NOMO-1 treated with DMSO at 0.1 percent for 48 hours (cell line): ENCODE data around the gene OGA.

Experiments used
- DNase-seq: peaks from one replicate; lab custom pipeline; 2025; ENCODE audit not compliant: unreplicated experiment; lab: John Stamatoyannopoulos, UW

The OGA gene

DNA sequence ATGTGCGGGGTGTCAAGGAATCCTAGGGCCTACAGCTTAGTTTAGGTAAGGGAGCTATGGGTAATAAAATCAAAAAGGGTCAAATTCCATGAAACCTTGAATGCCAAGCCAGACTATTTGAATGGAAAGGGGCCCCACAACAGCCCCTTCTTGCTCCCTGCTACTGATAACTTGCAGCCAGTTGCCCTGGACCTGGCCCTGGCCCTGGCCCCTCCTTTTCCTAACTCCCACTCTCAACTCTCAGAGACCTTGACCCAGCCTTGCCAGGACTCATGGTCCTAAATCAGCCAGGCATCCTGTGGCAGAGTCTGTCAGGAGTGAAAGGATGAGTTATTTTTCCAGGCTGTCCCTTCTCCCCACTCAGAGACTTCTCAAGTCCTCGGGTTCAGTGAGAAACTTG is 19.5 kb upstream of the OGA start:
- no peak for DNase-seq

DNA sequence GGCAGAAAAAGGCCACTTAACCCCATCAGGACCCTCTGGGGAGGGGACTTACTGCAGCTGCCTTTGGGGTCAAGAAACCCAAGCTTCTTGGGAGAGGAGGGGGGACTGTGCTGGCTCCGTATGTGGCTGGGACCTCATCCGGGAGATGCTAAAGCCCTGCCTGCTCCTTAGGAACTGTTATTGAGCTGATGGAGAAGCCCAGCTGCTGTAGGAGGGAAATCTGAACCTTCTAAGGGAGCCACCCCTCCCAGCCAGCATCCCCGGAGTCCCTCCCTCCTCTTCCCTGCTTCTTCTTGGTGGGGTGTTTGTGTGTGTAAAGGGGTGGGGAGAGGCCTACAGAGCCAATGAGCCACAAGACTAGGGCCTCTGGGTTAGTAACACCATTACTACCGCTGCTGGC is 17.1 kb upstream of the OGA start:
- DNase-seq, result no peak

DNA sequence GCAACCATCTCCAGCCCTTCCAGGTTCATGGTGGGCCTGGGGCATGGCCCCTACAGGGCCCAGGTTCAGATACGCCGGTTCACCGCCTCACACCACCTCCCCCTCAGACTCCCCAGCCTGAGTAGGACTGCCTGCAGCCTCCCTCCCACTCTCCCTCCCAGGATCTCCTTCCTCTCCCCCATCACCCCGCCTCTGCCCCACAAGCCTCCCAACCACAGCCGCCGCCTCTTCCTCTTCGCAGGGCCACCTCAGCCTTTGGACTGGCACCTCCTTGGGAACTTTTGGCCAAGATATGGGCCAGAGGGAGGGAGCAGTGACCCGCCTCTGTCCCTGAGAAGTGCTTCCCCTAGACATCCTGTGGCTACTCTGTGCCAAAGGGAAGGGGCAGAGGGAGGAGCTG is 16.1 kb upstream of the OGA start:
- peak; percentile 29 for DNase-seq

DNA sequence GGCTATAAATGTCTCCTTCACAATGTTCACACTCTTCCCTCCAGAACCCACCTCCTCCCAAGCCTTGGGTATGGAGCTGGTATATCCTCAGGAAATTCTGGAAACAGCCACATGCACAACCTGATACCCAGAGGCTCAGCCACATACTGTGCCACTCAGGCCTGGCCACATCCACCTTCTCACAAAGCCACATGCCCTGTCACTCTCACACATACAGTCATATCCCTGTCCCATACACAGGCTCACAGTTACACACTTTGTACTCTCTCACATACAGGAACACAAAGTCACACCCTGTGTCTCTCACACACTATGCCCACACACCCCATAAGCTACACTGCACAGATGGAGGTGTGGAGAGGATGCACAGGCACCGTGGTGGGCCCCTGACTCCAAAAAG is 15.2 kb upstream of the OGA start:
- DNase-seq, result no peak

DNA sequence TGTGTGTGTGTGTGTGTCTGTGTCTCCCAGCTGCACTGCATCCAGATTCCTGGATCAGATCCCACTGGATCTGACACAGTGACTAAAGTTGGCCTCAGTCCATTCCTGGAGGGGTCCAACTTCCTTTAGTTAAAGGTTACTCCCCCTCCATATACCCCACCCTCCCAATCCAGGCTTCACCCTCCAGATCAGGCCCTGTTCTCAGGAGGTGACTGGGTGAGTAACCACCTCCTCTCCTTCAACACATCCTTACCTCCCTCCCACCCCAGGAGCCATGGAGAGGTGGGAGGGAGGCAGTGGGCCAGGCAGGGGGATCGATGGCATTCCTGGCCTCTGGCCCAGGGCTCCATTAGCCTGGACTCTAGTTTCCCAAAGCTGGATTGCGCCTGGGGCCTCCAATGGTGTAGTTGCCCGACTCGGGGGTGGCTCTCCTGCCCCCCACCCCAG is 14.1 kb upstream of the OGA start:
- no peak for DNase-seq

DNA sequence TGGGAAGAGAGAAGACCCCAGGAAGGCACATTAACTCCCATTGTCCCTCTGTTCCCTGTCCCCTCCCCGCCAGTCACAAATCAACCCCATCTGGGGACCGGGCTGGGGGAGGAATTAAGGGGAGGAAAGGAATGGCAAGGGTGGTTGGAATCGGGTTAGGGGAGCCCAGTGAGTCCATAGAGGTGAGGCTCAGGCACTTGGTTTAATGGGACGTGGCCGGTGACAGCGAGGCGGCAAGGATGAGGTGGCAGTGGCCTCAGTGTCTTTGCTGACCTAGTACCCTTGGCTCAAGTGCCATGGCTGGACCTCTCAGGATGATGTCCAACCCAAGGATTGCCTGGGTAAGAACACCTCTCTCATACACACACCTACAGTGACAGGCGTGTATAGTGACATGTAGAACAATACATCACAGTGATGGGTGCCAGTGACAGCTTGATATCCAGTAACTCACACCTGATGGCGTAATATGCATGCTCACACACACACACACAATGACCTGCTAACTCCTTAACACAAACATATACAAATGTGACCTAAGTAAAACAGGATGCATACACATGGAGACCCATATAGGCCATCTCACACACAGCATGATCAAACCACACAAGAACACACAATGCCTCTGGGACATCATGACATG is 13.0 kb upstream of the OGA start:
- DNase-seq, result no peak

DNA sequence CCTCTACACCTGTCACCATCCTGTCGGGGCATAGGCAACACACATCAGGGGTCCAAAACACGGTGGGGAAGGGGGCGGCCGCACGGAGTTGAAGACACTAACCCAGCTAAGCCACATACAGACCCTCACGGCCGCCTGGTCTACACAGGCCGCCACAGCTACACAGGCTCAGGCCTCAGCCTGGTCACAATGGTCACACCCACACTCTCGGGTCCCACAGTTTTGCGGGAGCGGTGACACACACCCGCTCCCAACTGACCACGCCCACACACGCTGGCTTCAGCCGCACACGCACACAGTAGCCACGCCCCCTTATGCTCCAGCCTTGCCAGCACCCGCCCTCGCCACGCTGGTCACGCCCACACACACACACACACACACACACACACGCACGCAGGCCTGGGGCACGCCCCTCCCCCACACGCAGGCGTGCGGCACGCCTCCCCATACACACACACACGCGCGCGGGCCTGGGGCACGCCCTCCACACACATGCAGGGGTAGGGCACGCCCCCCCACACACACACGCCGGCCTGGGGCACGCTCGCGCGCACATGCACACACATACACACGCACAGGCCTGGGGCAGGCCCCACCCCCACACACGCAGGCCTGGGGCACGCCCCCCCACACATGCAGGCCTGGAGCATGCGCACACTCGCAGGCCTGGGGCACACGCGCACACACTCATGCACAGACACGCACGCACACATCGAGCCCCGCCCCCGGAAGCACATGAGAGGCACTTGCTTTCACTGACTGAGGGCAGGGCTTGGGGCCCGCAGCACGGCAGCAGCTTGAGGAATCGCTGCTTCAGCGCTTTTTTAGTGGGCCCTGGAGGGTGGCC is 12.3 kb upstream of the OGA start:
- DNase-seq, result peak; percentile 82

DNA sequence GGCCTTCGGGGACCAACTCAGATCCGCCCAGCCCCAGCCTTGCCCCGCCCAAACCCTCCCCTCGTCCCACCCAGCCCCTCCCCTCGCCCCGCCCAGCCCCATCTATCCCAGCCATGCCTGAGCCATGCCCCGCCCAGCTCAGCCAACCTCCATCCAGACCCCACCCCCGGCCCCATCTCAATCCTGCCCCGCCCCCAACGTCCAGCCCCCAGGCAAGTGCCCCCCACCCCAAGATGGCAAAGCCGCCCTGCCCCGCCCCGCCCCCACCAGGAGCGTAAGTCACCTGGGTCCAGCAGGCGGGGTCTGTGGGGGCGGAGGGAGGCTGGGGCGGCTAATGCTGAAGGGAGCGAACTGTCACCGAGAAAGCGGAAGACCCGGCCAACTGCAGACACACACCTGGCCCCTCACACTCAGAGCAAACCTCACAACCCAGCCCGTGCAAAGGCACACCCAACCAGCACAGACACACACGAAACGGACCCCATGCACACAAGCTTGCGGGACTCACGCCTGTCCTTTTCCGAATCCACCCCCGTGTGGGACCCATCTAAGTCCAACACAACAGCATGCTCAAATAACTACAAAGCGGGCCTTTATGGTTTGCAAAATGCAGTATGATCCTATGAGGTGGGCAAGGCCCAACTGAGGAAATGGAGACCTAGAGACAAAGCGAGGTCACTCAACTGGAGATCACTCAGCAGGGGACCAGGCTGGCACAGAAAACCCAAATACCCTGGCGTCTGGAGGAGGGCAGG is 11.5 kb upstream of the OGA start:
- no peak for DNase-seq

DNA sequence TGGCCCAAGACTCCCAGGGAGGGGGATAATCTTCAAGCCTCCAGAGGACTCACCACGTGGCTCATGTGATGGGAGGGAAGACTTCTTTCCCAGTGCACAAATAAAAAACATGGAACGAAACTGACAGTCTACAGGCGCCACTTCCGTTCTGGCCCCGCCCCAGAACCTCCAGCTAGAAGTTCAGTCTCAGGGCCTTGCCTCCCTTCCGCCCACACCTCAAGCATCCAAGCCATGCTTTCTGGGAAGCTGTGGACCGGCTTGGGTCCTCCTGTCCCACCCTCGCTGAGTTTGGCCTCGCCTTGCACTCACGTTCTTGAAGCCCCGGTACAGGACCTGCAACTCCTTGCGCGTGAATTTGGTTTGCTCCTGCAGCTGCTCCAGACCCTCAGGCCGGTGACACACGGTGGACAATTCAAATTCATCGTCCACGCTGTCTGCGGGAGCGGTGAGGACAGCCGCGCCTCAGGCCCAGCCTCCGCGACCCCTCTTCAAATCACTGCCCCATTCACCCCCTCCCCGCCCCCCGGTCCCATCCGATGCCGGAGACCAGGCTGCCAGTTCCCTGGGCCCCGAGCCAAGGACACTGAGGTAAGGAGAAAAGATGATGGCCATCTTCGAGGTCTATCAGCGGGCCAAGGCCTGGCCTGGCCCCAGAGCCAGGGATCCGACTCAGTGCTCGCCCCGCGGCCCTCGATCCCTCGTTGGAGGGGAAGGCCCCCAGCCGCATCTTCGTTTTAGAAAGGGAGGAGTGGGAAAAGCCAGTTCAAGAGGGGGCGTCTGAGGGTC is 10.7 kb upstream of the OGA start:
- DNase-seq, result no peak

DNA sequence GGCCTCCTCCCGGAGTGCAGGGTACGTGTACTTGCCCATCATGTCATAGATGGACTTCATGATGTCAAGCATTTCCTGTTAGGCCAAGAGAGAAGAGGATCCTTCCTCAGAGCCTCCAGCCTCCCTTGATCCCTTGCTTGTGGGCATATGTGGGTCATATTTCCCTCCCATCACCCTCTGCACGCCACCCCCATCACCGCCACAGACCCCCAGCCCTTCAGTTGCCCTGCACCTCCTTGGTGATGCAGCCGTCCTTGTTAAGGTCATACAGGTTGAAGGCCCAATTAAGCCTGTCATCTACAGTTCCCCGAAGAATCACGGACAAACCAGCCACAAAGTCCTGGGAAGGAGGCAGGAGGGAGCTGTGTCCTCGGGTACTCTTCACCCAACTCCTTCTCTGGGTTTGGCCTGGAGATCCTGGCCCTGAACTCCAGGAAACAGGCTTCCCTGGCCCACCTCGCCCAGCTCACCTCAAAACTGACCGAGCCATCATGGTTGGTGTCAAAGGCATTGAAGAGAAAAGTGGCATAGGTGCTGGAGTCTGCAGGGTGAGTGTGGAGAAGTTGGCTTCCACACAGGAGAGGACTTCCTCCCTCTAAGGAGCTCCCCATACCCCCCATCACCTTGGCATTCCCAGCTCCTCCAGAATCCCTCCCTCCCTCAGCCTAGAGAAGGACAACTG is 9.8 kb upstream of the OGA start:
- no peak for DNase-seq

DNA sequence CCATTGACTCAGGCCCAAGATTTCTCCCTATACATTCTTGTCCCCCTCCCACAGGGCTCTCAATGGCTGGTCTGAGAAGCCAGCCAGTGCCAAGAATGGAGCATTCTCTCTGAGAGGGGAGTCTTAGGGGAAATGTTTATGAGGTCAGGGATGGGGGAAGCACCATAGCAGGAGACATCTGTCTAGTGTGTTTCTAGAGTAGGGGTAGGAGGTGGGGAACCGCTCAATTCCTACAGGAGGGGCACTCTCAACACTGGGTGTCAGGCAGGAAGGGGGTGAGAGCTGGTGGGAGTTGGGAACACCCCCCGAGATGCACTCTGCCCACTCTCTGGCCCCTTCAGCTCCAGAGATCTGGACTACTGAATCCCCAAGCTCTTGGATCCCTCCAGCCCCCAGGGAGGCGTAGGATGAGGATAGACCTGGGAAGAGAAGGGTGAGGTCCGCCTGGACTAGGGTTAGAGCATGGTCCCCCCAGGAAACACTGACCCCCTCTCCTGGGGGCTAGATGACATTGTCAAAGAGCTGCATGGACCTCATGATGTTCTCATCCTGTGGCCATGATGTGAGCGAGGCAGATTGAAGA is 8.7 kb upstream of the OGA start:
- no peak for DNase-seq

DNA sequence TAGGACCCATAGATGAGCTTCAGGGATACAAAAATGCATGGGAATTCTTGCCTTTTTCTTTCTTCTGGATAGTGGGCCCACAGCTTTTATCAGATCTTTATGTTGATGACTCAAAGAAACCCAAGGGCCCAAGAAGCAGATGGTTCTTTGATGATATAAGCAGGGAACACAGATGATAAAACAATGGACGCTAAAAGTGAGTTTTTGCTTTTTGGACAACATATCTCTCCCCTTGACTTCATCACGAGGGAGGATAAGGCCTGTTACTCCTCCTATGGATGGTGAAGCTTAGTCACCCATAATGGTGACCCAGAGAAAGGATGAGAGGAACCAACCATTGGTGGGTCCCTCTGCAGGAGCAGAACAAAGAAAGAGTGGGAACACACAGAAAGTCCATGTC is 6.5 kb upstream of the OGA start:
- no peak for DNase-seq

DNA sequence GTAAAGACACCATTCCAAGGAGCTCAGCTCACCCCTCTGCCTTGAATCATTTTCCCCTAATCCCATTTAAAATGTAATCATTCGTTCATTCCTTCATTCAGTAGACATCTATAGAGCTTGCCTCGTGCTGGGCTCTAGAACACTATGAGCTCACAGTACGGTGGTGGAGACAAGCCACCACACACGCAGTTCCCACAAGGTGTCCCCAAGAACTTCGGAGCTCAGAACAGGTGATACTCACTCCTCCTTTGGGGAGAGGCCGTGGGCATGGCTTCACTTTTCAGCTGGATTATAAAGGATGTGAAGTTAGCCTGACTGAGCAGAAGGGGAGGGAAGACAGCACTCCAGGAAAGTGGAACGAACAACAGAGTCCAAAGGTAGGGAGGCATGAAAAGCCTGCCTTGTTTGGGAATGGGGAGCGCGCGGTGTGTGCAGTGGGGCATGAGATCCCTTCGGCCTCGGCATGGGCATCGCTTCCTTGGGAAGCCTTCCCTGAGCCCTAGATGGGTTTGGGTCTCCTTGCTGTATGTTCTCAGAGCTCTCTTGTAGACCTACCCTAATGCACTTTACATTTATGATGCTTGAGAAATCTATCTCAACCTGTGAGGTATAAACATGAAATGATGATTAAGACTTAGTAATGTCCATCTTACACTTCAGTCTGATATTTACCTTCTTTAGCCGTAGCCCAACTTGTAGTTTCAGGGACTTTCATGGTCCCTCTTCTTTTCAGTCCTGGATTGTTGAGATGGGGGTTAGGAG is 809 bp upstream of the OGA start:
- no peak for DNase-seq

DNA sequence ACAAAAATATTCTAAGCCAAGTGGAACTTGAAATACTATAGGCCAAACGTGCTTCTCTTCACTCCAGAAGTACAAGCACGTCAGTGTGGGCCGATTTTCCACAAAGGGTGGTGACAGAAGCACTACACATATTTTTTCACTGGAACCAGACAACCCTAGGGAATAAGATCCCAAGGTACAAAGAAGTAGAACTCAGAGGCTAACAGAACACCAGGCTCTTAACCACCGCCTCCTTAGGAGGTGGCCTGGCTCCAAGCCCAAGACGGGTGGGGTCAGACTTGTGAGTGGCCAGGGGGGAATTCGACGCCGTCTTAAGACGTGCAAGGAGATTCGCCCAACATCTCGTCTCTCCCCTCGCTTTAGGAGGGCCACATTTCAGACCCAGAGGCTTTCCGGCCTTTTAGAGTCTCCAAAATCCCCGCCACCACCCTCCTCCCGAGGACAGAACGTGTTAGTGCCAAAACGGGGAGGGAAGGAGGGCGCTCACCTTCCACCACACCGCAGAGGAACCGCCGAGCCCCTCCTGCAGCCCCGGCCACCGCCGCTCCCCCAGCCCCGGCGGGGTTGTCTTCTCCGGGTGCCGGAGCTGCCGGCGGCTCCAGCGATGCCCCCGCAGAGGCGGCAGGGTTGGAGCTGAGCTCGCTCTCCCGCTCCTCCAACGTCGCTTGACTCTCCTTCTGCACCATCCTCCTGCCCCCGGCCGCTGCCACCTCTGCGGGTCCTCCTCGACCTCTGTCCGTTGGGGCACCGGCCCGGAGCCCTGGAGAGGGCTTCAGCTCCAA is 716 bp downstream of the OGA start:
- peak; percentile 59 for DNase-seq

DNA sequence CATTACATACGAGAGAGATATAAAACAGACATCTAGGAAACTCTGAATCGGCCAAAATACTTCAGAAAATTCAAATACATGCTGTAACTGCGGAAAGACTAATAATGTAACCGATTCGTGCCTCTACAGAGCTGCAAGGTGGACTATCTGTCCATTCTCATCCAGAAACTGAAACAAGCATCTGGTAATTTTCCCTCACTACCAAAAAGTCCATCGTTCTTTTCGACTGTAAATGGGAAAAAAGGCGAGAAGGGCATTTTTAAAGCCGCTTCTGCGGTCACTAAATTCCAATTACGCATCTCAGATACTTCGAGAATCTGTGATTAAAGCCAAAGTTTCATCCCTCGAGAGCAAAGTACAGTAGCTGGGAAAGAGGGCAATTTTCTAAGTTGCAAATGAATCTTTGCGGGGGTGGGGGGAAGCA is 1.3 kb downstream of the OGA start:
- DNase-seq, result no peak

DNA sequence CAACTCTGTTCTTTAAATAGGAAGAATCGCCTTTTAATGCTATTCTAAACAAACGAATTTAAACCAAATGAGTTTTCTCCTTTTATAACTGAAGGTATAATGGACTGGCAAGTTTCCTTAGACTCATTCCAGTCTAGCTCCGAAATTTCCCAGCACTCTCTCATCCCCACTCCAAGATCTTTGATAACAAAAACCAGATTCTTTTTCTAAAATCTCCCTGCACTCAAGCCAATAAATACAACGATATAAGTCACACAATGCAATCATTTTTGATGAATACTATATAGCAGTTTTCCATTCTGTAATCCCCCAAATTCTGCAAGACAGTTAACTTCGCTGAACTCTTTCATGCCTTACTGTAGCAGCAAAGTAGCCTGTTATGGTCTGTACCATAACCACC is 1.9 kb downstream of the OGA start:
- DNase-seq, result no peak

DNA sequence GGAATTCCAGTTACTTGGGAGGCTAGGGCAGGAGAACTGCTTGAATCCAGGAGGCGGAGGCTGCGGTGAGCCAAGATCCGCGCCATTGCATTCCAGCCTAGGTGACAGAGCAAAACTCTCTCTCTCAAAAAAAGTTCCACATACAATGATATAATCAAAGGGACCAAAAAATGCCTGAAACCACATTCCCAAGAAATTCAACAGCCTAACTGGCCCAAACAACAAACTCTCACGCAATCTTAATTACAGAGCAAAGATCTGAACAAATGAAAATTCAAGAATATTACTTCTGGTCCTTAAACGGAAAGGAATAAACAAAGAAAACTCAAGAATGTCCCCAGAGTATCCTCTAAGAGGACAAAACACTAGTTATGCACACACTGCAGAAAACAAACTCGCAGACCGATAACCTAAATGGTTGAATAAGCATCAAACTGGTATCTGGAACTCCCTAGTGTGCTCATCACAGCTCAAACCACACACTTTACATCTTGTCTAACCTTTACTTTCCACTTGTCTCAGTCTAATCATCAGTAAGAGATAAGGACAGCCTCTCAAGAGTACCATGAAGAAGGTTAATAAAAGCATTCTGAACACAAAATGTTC is 3.7 kb downstream of the OGA start:
- DNase-seq, result no peak

DNA sequence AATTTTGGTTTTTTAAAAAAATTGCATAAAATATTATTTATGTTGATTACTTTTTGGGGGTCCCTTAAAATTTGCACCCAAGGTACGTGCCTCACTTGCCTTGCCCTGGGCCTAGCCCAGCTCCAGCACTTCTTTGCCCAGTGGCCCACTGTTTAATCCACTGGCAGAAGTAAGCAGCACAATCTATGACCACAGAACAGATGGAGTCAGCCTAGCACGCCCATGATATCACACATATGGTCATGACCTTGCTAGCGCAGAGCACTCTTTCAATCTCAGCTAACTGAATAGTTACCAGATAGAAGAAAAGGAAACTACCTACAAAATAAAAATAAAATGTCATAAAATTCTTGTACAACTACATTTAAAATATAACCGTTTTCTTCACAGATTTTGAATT is 5.6 kb downstream of the OGA start:
- no peak for DNase-seq
